Colonic mucosa (tissue), 4 donors: ENCODE results near the gene ZNF850. TPM values are rescaled to one million over a fixed set of nuclear protein-coding genes. Genes with fewer than 3 reads are reported as not detected.
"Not testable (repeated sequence)": the region's sequence is repeated elsewhere in the genome, so short reads cannot be mapped to it uniquely, and the experiment has no call there.

Experiments used
- DNase-seq: peaks from one replicate; pipeline ENCODE4 v3.0.0-alpha.2; 2020
- H3K27ac ChIP-seq: fragments of 200-600 bp; one replicate; pipeline ENCODE4 v1.8.0; 2021
- H3K27me3 ChIP-seq: fragments of 200-600 bp; one replicate; pipeline ENCODE4 v1.8.0; 2021
- H3K36me3 ChIP-seq: fragments of 200-600 bp; one replicate; pipeline ENCODE4 v1.8.0; 2021
- H3K4me1 ChIP-seq: fragments of 200-600 bp; one replicate; pipeline ENCODE4 v1.8.0; 2021; ENCODE audit warnings: mild to moderate bottlenecking
- H3K4me3 ChIP-seq: fragments of 200-600 bp; one replicate; pipeline ENCODE4 v1.8.0; 2021
- H3K9ac ChIP-seq, 2 donors: one replicate each; pipeline ENCODE4 v1.7.0; 2013; ENCODE audit warnings: control low read depth in 2 of 2, low read depth in 2 of 2, low read length in 2 of 2
- H3K9me3 ChIP-seq: fragments of 200-600 bp; one replicate; pipeline ENCODE4 v1.8.0; 2021
- intact Hi-C: fragments of 100-400 bp; cut with DNase I; formaldehyde crosslinking; loops from one replicate; pipeline ENCODE4 v1.14.1; 2022
- total RNA-seq, 2 donors: library from RNA; stranded (reverse); fragmentation: NEBNext Ultra II Directional in 1 of 2; extraction: Animal tissue kit (Norgen Biotek cat#: 25700) in 1 of 2; gene quantifications; one replicate each; pipeline ENCODE4 v1.2.1, GENCODE V29; 2021
- TF ChIP-seq, protein P1 (sequence below): fragments of 200-600 bp; IDR thresholded peaks from one replicate; pipeline ENCODE4 v1.8.0; 2022; ENCODE audit warnings: antibody characterized with exemption, mild to moderate bottlenecking
- donor health status: healthy.
- donor health status: DM: no; HTN: no; CAD: no.
- donor health status: DM: no; HTN: no; CAD: no.

ZNF850 gene
- total RNA-seq, 2 donors from 2014 or later, result 1.1 to 3.1 TPM

DNA sequence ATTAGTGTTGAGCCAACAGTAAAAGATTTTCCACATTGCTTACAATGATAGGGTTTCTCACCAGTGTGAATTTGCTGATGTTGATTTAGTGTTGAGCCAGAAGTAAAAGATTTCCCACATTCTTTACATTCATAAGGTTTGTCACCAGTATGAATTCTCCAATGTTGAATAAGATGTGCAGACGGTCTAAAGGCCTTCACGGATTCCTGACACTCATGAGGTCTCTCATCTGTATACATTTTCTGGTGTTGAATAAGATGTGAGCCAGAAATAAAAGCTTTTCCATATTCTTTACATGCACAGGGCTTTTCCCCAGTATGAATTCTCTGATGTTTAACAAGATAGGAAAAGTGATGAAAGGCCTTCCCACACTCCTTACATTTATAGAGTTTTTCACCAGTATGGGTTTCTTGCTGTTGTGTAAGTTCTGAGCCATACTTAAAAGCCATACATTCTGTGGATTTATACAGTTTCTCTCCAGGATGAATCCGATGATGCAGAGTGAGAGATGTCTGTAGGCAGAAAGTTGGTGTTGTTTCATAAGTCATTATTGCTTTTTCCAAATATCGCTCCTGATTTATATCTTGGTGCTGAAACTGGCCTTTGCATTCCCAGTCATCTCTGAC is 22.4 kb downstream of the ZNF850 start:
- Histone ChIP-seq H3K27ac (no peak overlapping the region), H3K4me1 (no peaks in the 10 kb centered on the region), H3K27me3 (no peaks in the 10 kb centered on the region), H3K4me3 (no peak overlapping the region), H3K9ac (no peak overlapping the region), H3K36me3 (peaks cover 11% of the 10 kb centered on the region), H3K9me3 (peaks cover 7% of the 10 kb centered on the region)
- TF ChIP-seq, protein P1, sequence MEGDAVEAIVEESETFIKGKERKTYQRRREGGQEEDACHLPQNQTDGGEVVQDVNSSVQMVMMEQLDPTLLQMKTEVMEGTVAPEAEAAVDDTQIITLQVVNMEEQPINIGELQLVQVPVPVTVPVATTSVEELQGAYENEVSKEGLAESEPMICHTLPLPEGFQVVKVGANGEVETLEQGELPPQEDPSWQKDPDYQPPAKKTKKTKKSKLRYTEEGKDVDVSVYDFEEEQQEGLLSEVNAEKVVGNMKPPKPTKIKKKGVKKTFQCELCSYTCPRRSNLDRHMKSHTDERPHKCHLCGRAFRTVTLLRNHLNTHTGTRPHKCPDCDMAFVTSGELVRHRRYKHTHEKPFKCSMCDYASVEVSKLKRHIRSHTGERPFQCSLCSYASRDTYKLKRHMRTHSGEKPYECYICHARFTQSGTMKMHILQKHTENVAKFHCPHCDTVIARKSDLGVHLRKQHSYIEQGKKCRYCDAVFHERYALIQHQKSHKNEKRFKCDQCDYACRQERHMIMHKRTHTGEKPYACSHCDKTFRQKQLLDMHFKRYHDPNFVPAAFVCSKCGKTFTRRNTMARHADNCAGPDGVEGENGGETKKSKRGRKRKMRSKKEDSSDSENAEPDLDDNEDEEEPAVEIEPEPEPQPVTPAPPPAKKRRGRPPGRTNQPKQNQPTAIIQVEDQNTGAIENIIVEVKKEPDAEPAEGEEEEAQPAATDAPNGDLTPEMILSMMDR, result no peak
- intact Hi-C loops, result no loop called here
- DNase-seq, result no peak

DNA sequence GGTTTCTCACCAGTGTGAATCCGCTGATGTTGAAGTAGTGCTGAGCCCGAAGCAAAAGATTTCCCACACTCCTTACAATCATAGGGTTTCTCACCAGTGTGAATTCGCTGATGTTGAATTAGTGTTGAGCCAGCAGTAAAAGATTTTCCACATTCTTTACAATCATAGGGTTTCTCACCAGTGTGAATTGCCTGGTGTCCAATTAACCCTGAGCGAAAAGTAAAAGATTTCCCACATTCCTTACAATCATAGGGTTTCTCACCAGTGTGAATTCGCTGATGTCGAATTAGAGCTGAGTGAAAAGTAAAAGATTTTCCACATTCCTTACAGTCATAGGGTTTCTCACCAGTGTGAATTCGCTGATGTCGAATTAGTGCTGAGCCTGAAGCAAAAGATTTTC is 23.0 kb downstream of the ZNF850 start:
- H3K27ac ChIP-seq, H3K4me1 ChIP-seq, H3K4me3 ChIP-seq, H3K27me3 ChIP-seq, H3K9me3 ChIP-seq, intact Hi-C loops, DNase-seq, H3K9ac ChIP-seq: not testable (repeated sequence)
- peaks cover 11% of the 10 kb centered on the region for H3K36me3 ChIP-seq

DNA sequence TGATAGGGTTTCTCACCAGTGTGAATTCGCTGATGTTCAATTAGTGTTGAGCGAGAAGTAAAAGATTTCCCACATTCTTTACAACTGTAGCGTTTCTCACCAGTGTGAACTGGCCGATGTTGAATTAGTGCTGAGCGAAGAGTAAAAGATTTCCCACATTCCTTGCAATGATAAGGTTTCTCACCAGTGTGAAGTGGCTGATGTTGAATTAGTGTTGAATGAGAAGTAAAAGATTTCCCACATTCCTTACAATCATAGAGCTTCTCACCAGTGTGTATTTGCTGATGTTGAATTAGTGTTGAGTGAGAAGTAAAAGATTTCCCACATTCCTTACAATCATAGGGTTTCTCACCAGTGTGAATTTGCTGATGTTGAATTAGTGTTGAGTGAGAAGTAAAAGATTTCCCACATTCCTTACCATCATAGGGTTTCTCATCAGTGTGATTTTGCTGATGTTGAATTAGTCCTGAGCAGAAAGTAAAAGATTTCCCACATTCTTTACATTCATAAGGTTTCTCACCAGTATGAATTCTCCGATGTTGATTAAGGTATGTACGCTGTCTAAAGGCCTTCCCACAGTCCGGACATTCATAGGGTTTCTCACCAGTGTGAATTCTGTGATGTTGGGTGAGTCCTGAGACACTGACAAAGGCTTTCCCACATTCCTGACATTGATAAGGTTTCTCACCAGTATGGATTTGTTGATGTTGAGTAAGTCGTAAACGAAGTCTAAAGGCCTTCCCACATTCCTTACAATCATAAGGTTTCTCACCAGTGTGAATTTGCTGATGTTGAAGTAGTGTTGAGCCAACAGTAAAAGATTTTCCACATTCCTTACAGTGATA is 24.0 kb downstream of the ZNF850 start:
- H3K4me3 ChIP-seq, result no peak overlapping the region
- TF ChIP-seq, protein P1, result no peak
- H3K9ac ChIP-seq, result no peak overlapping the region
- no peak overlapping the region for H3K27ac ChIP-seq
- no peaks in the 10 kb centered on the region for H3K4me1 ChIP-seq
- H3K9me3 ChIP-seq, result peaks cover 7% of the 10 kb centered on the region
- no peaks in the 10 kb centered on the region for H3K27me3 ChIP-seq
- H3K36me3 ChIP-seq, result peaks cover 11% of the 10 kb centered on the region
- no peak for DNase-seq
- intact Hi-C loops, result no loop called here

DNA sequence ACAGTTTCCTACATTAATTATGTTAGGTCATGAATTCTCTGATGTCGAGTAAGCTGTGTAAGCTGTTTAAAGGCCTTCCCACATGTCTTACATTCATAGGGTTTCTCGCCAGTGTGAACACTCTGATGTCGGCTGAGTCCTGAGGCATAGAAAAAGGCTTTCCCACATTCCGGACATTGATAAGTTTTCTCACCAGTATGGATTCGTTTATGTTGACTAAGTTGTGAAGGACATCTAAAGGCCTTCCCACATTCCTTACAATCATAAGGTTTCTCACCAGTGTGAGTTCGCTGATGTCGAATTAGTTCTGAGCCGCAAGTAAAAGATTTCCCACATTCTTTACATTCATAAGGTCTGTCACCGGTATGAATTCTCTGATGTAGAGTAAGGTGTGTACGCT is 24.9 kb downstream of the ZNF850 start:
- H3K4me3 ChIP-seq, result no peak overlapping the region
- TF ChIP-seq, protein P1, result no peak
- DNase-seq, result no peak
- H3K9me3 ChIP-seq, result peaks cover 7% of the 10 kb centered on the region
- peaks cover 11% of the 10 kb centered on the region for H3K36me3 ChIP-seq
- H3K27ac ChIP-seq, result no peak overlapping the region
- H3K9ac ChIP-seq, result no peak overlapping the region
- intact Hi-C loops, result no loop called here
- no peaks in the 10 kb centered on the region for H3K27me3 ChIP-seq
- H3K4me1 ChIP-seq, result no peaks in the 10 kb centered on the region

DNA sequence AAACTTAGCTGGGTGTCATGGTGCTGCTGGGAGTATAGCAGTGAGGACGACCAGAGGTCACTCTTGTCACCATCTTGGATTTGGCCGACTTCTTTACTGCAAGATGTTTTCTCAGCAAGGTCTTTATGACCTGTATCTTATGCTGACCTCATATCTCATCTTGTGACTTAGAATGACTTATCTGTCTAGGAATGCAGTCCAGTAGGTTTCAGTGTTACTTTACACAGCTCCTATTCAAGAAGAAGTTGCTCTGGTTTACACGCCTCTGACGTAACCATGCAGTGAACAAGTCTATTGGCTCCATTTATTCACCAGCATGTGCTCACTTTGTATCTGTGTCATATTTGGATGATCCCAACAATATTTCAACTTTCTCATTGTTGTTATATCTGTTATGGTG is 26.7 kb downstream of the ZNF850 start:
- no peaks in the 10 kb centered on the region for H3K27me3 ChIP-seq
- TF ChIP-seq, protein P1, result no peak
- H3K36me3 ChIP-seq, result peaks cover 11% of the 10 kb centered on the region
- H3K27ac ChIP-seq, result no peak overlapping the region
- H3K9ac ChIP-seq, result no peak overlapping the region
- H3K4me1 ChIP-seq, result no peaks in the 10 kb centered on the region
- no peak for DNase-seq
- peaks cover 7% of the 10 kb centered on the region for H3K9me3 ChIP-seq
- intact Hi-C loops, result no loop called here
- H3K4me3 ChIP-seq, result no peak overlapping the region

DNA sequence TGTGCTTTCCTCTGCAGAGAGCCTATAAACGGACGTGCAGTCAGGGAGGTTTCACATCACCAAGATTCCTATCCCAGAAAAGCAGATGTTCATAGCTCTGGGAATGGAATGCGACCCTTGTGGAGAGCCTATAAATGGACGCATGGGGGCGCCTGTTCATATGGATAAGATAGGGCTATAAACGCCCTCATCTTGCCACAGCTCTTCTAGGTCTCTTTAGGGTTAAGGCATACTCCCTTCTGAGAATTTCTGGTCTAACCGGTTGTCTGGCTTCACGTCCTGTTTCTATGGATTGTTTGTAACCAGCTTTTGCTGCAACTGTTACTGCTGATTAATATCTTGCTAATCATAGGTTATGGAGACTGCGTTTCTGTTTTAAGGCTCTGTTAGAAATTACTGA is 36.4 kb downstream of the ZNF850 start:
- H3K27me3 ChIP-seq, H3K9me3 ChIP-seq, H3K4me1 ChIP-seq, H3K4me3 ChIP-seq, DNase-seq, intact Hi-C loops, H3K9ac ChIP-seq, H3K27ac ChIP-seq, H3K36me3 ChIP-seq: not testable (repeated sequence)
